ENCODE data around the gene JADE1. TPM values are rescaled to one million over a fixed set of nuclear protein-coding genes. Genes with fewer than 3 reads are reported as not detected.

JADE1 gene
- total and polyA plus RNA-seq, 2 experiments from 2014 or later = 32.1 to 37.6 TPM

DNA sequence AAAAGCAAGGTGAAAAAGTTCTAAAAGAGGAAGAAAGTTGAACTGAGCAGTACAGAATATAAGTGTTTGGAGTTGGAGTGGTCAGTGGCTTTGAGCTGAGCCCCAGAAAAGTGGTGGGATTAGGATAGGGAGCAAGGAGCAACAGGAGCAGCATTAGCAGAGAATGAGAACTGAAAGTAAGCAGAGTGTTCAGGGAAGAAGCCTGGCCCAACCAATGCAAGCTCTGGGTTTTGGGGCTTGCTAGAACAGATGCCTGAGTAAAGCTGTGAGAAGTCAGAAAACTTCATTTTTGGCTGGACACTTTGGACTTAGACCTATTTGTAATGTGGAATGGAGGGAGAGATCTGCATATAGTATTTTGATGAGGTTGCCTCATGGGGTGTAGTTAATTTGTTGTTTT is 17.8 kb downstream of the JADE1 start:
- Histone ChIP-seq H3K4me1 (ENCODE audit: insufficient read depth) (peaks cover 47% of the 10 kb centered on the region), H3K36me3 (ENCODE audit: low read depth) (peaks cover 5% of the 10 kb centered on the region), H3K9me3 (ENCODE audit: low read depth) (no peaks in the 10 kb centered on the region), H4K20me1 (ENCODE audit: insufficient read depth) (no peaks in the 10 kb centered on the region), H3K27ac (no peak overlapping the region), H3K9ac (no peak overlapping the region), H2AFZ (no peak overlapping the region), H3K4me2 (ENCODE audit: unreplicated experiment) (no peak overlapping the region), H3F3A (ENCODE audit: insufficient read depth) (peaks cover 24% of the 10 kb centered on the region), H3K79me2 (ENCODE audit: insufficient read depth) (peaks cover 92% of the 10 kb centered on the region), H3K4me3 (no peak overlapping the region), H3K9me2 (ENCODE audit: insufficient read depth) (no peaks in the 10 kb centered on the region), H3K27me3 (replicated peaks; ENCODE audit: insufficient read depth) (no peaks in the 10 kb centered on the region)
- TF ChIP-seq EZH2 (IDR thresholded peaks at IDR 0.05; ENCODE audit: insufficient read depth, poor library complexity, severe bottlenecking) = no peak
- TF ChIP-seq EZH2phosphoT487 (IDR thresholded peaks at IDR 0.05; ENCODE audit: insufficient read depth, low read depth) = no peak
- DNase-seq = no peak
- in situ Hi-C loops (cut with MboI) = no loop called here

- 66 to 85% methylated on average over 5 of the region's 5 CpGs for WGBS, 2 experiments (ENCODE audit: low coverage in 1 of 2, low lambda C conversion rate in 2 of 2, missing lambda C conversion rate in 2 of 2)
- Histone ChIP-seq H3F3A (ENCODE audit: insufficient read depth) (peaks cover 5% of the 10 kb centered on the region; the same call in 1 of the 2 replicates), H3K36me3 (ENCODE audit: low read depth) (peaks cover 8% of the 10 kb centered on the region), H2AFZ (no peak overlapping the region), H3K79me2 (ENCODE audit: insufficient read depth) (peaks cover 100% of the 10 kb centered on the region), H3K9me2 (ENCODE audit: insufficient read depth) (no peaks in the 10 kb centered on the region), H3K27ac (no peak overlapping the region), H3K9me3 (ENCODE audit: low read depth) (no peaks in the 10 kb centered on the region), H3K9ac (no peak overlapping the region), H3K4me3 (no peak overlapping the region), H4K20me1 (ENCODE audit: insufficient read depth) (no peaks in the 10 kb centered on the region), H3K4me2 (ENCODE audit: unreplicated experiment) (peak overlapping the region; percentile 8), H3K4me1 (ENCODE audit: insufficient read depth) (peaks cover 17% of the 10 kb centered on the region), H3K27me3 (replicated peaks; ENCODE audit: insufficient read depth) (no peaks in the 10 kb centered on the region)
- DNase-seq = no peak
- in situ Hi-C loops (cut with MboI) = no loop called here
- no peak for TF ChIP-seq EZH2phosphoT487 (IDR thresholded peaks at IDR 0.05; ENCODE audit: insufficient read depth, low read depth)
- no peak for TF ChIP-seq EZH2 (IDR thresholded peaks at IDR 0.05; ENCODE audit: insufficient read depth, poor library complexity, severe bottlenecking)
Measured at GRCh38 chr4:128830906-128831503, 21.5 kb downstream of the JADE1 start.

GRCh38 chr4:128831531-128832242 is 22.2 kb downstream of the JADE1 start:
- H3K27me3 ChIP-seq (replicated peaks; ENCODE audit: insufficient read depth) = no peaks in the 10 kb centered on the region
- peaks cover 100% of the 10 kb centered on the region for H3K79me2 ChIP-seq (ENCODE audit: insufficient read depth)
- H2AFZ ChIP-seq = no peak overlapping the region
- H4K20me1 ChIP-seq (ENCODE audit: insufficient read depth) = no peaks in the 10 kb centered on the region
- H3K27ac ChIP-seq = no peak overlapping the region
- peak overlapping the region; percentile 8 for H3K4me2 ChIP-seq (ENCODE audit: unreplicated experiment)
- in situ Hi-C loops (cut with MboI) = no loop called here
- peaks cover 11% of the 10 kb centered on the region for H3K36me3 ChIP-seq (ENCODE audit: low read depth)
- peaks cover 17% of the 10 kb centered on the region for H3K4me1 ChIP-seq (ENCODE audit: insufficient read depth)
- TF ChIP-seq EZH2 (IDR thresholded peaks at IDR 0.05; ENCODE audit: insufficient read depth, poor library complexity, severe bottlenecking) = no peak
- no peak for TF ChIP-seq EZH2phosphoT487 (IDR thresholded peaks at IDR 0.05; ENCODE audit: insufficient read depth, low read depth)
- H3K9ac ChIP-seq = no peak overlapping the region
- no peaks in the 10 kb centered on the region for H3K9me3 ChIP-seq (ENCODE audit: low read depth)
- peaks cover 5% of the 10 kb centered on the region; the same call in 1 of the 2 replicates for H3F3A ChIP-seq (ENCODE audit: insufficient read depth)
- 63 to 66% methylated on average over 8 of the region's 8 CpGs for WGBS, 2 experiments (ENCODE audit: low coverage in 1 of 2, low lambda C conversion rate in 2 of 2, missing lambda C conversion rate in 2 of 2)
- DNase-seq = no peak
- H3K9me2 ChIP-seq (ENCODE audit: insufficient read depth) = no peaks in the 10 kb centered on the region
- H3K4me3 ChIP-seq = no peak overlapping the region

GRCh38 chr4:128832243-128832625 is 22.7 kb downstream of the JADE1 start:
- Histone ChIP-seq H3K9me3 (ENCODE audit: low read depth) (no peaks in the 10 kb centered on the region), H3K36me3 (ENCODE audit: low read depth) (peaks cover 14% of the 10 kb centered on the region), H2AFZ (no peak overlapping the region), H3F3A (ENCODE audit: insufficient read depth) (peaks cover 5% of the 10 kb centered on the region; the same call in 1 of the 2 replicates), H3K27ac (no peak overlapping the region), H3K27me3 (replicated peaks; ENCODE audit: insufficient read depth) (no peaks in the 10 kb centered on the region), H3K4me3 (no peak overlapping the region), H3K4me2 (ENCODE audit: unreplicated experiment) (no peak overlapping the region), H3K9me2 (ENCODE audit: insufficient read depth) (no peaks in the 10 kb centered on the region), H3K9ac (no peak overlapping the region), H3K4me1 (ENCODE audit: insufficient read depth) (peaks cover 14% of the 10 kb centered on the region), H4K20me1 (ENCODE audit: insufficient read depth) (0 out of 2 replicates have a peak, but pooled peaks cover 1% of the 10 kb centered on the region), H3K79me2 (ENCODE audit: insufficient read depth) (peaks cover 100% of the 10 kb centered on the region)
- TF ChIP-seq EZH2 (IDR thresholded peaks at IDR 0.05; ENCODE audit: insufficient read depth, poor library complexity, severe bottlenecking) (no peak), EZH2phosphoT487 (IDR thresholded peaks at IDR 0.05; ENCODE audit: insufficient read depth, low read depth) (no peak)
- 95 to 100% methylated on average over 2 of the region's 2 CpGs for WGBS, 2 experiments (ENCODE audit: low coverage in 1 of 2, low lambda C conversion rate in 2 of 2, missing lambda C conversion rate in 2 of 2)
- DNase-seq = no peak
- in situ Hi-C loops (cut with MboI) = no loop called here
